GM12801 (cell line): ENCODE measurements around the gene CACNA1G.

Source experiments
- TF ChIP-seq, protein P1 (sequence below): IDR thresholded peaks from one replicate; pipeline ENCODE4 v1.5.1; 2011; ENCODE audit warnings: control low read depth; ENCODE audit not compliant: insufficient read length; ENCODE audit errors: extremely low read depth

Gene CACNA1G

DNA sequence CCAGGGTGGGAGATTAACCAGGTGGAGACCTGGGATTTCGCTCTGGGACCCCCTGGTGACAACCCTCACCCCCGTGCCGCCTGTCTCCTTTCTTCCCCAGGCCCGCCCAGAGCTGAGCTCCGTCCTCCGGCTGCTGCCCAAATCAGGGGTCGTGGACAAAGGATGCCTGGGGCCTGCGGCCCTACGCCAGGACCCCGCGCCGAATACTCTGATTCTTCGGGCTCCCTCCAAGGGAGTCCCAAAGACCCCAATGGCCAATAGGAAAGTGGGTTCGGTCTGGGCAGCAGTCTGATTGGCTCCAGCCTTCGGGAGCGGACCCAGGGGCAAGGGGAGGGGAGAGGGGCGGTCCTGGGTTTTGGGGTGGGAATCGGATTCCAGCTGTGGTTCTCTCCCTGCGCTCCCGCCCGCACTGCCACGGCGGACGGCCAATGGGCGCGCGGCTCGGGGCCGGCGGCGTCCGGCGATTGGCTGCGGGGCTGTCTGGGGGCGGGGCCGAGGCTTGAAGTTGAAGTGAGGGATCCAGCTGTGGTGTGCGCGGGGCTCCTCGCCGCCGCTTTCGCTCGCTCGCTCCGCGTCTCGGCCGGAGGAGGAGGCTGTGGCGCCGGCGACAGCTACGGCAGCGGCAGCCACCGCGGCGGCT lies at the start of gene CACNA1G:
Gene CACNA1G (plus strand): TSS at position 531 of the 640 bp plus-strand sequence. CDS start 745 bp downstream, outside the sequence.
- TF ChIP-seq, protein P1, sequence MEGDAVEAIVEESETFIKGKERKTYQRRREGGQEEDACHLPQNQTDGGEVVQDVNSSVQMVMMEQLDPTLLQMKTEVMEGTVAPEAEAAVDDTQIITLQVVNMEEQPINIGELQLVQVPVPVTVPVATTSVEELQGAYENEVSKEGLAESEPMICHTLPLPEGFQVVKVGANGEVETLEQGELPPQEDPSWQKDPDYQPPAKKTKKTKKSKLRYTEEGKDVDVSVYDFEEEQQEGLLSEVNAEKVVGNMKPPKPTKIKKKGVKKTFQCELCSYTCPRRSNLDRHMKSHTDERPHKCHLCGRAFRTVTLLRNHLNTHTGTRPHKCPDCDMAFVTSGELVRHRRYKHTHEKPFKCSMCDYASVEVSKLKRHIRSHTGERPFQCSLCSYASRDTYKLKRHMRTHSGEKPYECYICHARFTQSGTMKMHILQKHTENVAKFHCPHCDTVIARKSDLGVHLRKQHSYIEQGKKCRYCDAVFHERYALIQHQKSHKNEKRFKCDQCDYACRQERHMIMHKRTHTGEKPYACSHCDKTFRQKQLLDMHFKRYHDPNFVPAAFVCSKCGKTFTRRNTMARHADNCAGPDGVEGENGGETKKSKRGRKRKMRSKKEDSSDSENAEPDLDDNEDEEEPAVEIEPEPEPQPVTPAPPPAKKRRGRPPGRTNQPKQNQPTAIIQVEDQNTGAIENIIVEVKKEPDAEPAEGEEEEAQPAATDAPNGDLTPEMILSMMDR, result no peak

DNA sequence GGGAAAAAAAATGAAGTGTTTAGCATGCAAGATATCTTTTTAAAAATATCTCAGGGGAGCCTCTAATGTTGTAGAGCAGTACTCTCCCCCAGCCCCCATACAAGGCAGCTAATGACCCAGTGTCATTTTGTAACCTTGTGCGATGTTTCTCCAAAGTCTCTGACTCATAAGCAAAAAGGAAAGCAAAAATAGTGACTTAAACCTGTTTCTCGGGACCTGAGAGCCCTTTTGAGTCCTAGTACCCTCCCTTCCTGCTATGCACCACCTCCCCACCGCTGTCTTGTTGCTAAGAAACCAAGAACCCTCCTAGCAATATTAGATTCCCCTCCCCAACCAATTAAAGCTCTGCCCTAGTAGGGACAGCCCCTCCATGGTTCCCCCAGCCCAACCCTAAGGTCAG lies 49.5 kb upstream of the CACNA1G start:
- TF ChIP-seq, protein P1, result no peak

DNA sequence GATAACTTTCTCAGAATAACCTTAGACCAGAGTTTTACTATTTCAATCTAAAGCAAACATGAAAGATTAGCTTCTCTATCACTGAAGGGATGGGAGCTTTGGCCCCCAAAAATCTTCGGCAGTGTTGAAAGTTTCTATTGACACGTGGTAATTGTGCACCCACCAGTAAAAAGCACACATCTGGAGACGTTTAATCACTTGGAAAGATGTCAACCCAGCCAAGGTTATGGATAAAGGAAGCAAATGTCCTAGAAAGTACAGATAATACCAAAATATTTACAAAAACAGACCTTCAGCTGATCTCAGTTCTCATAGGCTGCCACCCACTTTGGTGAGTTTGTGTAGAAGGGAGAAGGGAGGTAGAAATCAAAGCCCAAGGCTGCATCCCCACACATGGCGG lies 47.0 kb upstream of the CACNA1G start:
- TF ChIP-seq, protein P1, result no peak

DNA sequence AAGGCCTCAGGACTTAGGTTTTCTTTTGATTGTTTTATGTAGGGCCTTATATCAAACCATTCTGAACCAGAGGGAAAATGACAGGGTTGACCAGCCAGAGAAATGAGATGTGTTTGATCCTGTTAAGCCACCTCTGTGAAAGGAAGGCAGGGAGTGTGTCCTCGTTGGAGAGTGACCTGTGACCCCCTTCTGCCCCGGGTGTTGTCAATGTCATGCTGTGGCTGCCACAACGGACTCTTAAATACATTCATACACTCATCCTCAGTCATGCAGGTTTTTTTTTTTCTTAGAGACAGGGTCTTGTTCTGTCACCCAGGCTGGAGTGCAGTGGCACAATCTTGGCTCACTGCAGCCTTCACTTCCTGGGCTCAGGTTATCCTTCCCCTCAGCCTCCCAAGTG lies 46.1 kb upstream of the CACNA1G start:
- TF ChIP-seq, protein P1, result no peak

DNA sequence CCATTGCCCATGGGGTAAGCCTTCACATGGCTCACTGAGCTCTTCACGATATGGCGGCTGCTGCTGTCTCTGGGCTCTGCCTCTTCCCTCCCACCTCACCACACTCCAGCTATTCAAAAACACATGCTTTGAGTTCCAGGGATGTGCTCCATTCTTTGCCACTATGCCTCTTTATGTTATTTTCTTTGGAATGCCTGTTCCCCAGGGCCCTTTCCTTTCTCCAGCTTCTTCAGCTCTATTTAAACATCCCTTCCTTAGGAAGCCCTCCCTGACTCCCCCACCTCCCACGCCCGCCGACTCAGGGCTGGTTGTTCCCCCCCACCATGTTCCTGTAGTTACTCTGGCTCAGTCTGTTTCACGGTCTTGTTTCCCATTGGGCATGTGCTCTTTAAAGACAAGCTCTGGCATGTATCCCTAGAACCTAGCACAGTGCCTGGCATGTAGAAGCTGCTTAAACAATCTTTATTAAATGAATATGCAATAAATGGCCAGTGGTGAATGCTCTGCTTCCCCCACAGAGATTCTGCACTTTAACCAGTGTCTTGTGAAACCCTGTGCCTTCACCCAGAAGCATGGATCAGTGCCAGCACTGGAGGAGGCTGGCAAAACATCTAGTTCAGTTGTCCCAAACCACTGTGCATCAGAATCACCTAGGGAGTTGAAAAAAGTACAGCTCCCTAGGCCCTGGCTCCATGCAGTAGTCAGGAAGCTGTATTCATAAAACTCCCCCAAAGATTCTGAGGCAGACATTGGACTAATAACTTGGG lies 45.4 kb upstream of the CACNA1G start:
- TF ChIP-seq, protein P1, result no peak

DNA sequence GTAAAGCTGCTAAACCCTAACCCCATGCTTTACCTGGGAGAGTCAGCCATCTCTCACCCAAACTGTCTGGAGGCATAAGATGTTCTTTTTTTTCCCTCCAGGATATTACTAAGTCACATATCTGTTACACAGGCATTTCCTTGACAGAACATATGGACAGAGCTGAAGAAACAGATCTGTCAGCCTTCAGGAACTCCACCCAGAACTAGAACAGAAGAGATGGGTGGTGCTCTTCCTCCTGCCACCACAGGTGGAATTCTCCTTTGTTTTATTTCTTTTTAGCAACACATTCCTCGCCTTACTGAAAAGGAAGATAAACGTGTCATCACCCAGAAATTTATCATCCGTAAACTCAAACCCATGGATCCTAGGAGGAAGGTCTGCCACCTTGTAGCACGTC lies 43.5 kb upstream of the CACNA1G start:
- TF ChIP-seq, protein P1, result no peak

DNA sequence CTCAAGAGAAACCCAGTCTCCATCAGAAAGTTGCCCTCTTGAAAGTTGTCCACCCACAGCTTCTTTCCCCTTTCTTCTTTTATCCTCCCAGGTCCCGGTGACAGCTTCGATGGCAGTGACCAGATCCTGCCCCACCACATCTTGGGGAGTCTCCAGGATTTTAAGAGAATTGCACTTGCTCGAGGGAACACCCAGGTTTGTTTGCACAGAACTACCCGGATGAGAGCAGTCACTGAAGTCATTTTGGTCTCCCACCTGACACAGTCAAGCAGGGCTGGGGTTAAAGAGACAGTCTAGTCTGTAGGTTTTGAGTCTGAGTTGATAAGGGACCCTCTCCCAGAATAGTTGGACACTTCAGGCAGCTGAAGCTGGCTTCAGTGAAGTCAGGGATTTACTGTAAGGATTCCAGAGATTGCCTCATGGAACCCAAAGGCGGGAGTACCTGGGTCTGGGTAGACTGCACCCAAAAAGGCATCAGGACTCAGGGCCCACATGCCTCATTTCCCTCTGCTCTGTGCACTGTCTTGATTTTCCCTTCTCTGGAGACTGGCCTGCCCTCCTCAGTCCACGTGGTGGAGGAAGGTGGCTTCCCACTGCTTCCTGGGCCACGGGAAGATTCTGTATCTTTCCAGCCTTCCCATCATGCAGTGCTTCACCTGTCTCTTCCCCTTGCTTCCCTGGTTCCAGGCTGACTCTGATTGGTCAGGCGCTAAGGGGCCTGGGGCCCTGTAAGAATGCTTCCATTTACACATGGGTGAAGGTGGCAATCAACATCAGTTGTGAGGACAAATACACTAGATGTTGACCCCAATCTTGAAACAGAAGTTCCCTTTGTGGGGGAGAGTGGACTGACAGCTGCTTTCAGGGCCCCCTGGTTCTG lies 42.8 kb upstream of the CACNA1G start:
- TF ChIP-seq, protein P1, result no peak
